Measurements from ENCODE around the gene ZFHX3.

Gene ZFHX3

GRCh38 chr16:72783716-72784318 lies 264.1 kb downstream of the ZFHX3 start:
- CTCF ChIA-PET: interaction anchor here (0.9 kb wide), 1 partner anchor 49 kb away, joined by 3 read pairs; no protein-coding TSS in a partner anchor
- Mint-ChIP-seq H3K4me3 (no peak overlapping the region), H3K9me3 (no peaks in the 10 kb centered on the region), H3K4me1 (peaks cover 26% of the 10 kb centered on the region), H3K27ac (no peak overlapping the region), H3K36me3 (no peaks in the 10 kb centered on the region), H3K27me3 (peaks cover 36% of the 10 kb centered on the region)
- DNase-seq: no peak

GRCh38 chr16:72769876-72770275 lies 278.1 kb downstream of the ZFHX3 start:
- Mint-ChIP-seq H3K27ac (no peak overlapping the region), H3K9me3 (peaks cover 3% of the 10 kb centered on the region), H3K36me3 (no peaks in the 10 kb centered on the region), H3K4me1 (peaks cover 14% of the 10 kb centered on the region), H3K27me3 (no peaks in the 10 kb centered on the region), H3K4me3 (no peak overlapping the region)
- no peak for DNase-seq
- CTCF ChIA-PET: no interaction called here

- Mint-ChIP-seq H3K4me3 (no peak overlapping the region), H3K27ac (peak overlapping the region; percentile 43), H3K9me3 (peaks cover 3% of the 10 kb centered on the region), H3K27me3 (no peaks in the 10 kb centered on the region), H3K36me3 (no peaks in the 10 kb centered on the region), H3K4me1 (peaks cover 14% of the 10 kb centered on the region)
- CTCF ChIA-PET: no interaction called here
- DNase-seq: no peak
Observed at GRCh38 chr16:72768591-72768990, 279.3 kb downstream of the ZFHX3 start.

GRCh38 chr16:72766506-72766905 lies 281.4 kb downstream of the ZFHX3 start:
- Mint-ChIP-seq H3K36me3 (no peaks in the 10 kb centered on the region), H3K4me1 (peaks cover 14% of the 10 kb centered on the region), H3K9me3 (peaks cover 3% of the 10 kb centered on the region), H3K27me3 (no peaks in the 10 kb centered on the region), H3K27ac (no peak overlapping the region), H3K4me3 (no peak overlapping the region)
- CTCF ChIA-PET: no interaction called here
- DNase-seq: no peak

- Mint-ChIP-seq H3K4me3 (no peak overlapping the region), H3K4me1 (peaks cover 9% of the 10 kb centered on the region), H3K27me3 (peaks cover 3% of the 10 kb centered on the region), H3K9me3 (peaks cover 1% of the 10 kb centered on the region), H3K36me3 (no peaks in the 10 kb centered on the region), H3K27ac (no peak overlapping the region)
- DNase-seq: no peak
- CTCF ChIA-PET: no interaction called here
Observed at GRCh38 chr16:72764015-72764654, 283.8 kb downstream of the ZFHX3 start.

- Mint-ChIP-seq H3K36me3 (peaks cover 1% of the 10 kb centered on the region), H3K9me3 (peaks cover 5% of the 10 kb centered on the region), H3K27ac (no peak overlapping the region), H3K4me1 (no peaks in the 10 kb centered on the region), H3K4me3 (no peak overlapping the region), H3K27me3 (peaks cover 3% of the 10 kb centered on the region)
- CTCF ChIA-PET: no interaction called here
- no peak for DNase-seq
Observed at GRCh38 chr16:72760581-72760980, 287.3 kb downstream of the ZFHX3 start.

- Mint-ChIP-seq H3K36me3 (peaks cover 1% of the 10 kb centered on the region), H3K4me1 (no peaks in the 10 kb centered on the region), H3K27me3 (no peaks in the 10 kb centered on the region), H3K27ac (no peak overlapping the region), H3K4me3 (no peak overlapping the region), H3K9me3 (peaks cover 4% of the 10 kb centered on the region)
- no peak for DNase-seq
- CTCF ChIA-PET: no interaction called here
Observed at GRCh38 chr16:72753881-72754280, 294.0 kb downstream of the ZFHX3 start.

- H3K4me3 Mint-ChIP-seq: no peak overlapping the region
- DNase-seq: no peak
- H3K27ac Mint-ChIP-seq: no peak overlapping the region
- CTCF ChIA-PET: interaction anchor here (0.6 to 1.2 kb wide), 2 partner anchors 80 to 1004 kb away, joined by 3 read pairs; no protein-coding TSS in a partner anchor
- peaks cover 2% of the 10 kb centered on the region for H3K9me3 Mint-ChIP-seq
- H3K36me3 Mint-ChIP-seq: no peaks in the 10 kb centered on the region
- no peaks in the 10 kb centered on the region for H3K27me3 Mint-ChIP-seq
- no peaks in the 10 kb centered on the region for H3K4me1 Mint-ChIP-seq
Observed at GRCh38 chr16:72752004-72752695, 295.8 kb downstream of the ZFHX3 start.

- CTCF ChIA-PET: no interaction called here
- Mint-ChIP-seq H3K4me3 (no peak overlapping the region), H3K9me3 (peaks cover under 1% of the 10 kb centered on the region), H3K27me3 (no peaks in the 10 kb centered on the region), H3K27ac (no peak overlapping the region), H3K4me1 (no peaks in the 10 kb centered on the region), H3K36me3 (no peaks in the 10 kb centered on the region)
- no peak for DNase-seq
Observed at GRCh38 chr16:72751076-72751475, 296.9 kb downstream of the ZFHX3 start.

- no peak for DNase-seq
- no peak overlapping the region for H3K27ac Mint-ChIP-seq
- CTCF ChIA-PET: no interaction called here
- H3K36me3 Mint-ChIP-seq: no peaks in the 10 kb centered on the region
- H3K4me3 Mint-ChIP-seq: no peak overlapping the region
- no peaks in the 10 kb centered on the region for H3K9me3 Mint-ChIP-seq
- no peaks in the 10 kb centered on the region for H3K4me1 Mint-ChIP-seq
- H3K27me3 Mint-ChIP-seq: no peaks in the 10 kb centered on the region
Observed at GRCh38 chr16:72749091-72749490, 298.8 kb downstream of the ZFHX3 start.

- Mint-ChIP-seq H3K9me3 (no peaks in the 10 kb centered on the region), H3K27ac (no peak overlapping the region), H3K4me3 (no peak overlapping the region), H3K36me3 (no peaks in the 10 kb centered on the region), H3K27me3 (no peaks in the 10 kb centered on the region), H3K4me1 (no peaks in the 10 kb centered on the region)
- CTCF ChIA-PET: no interaction called here
- no peak for DNase-seq
Observed at GRCh38 chr16:72744076-72744793, 303.7 kb downstream of the ZFHX3 start.

GRCh38 chr16:72743011-72743761 lies 304.7 kb downstream of the ZFHX3 start:
- DNase-seq: no peak
- CTCF ChIA-PET: no interaction called here
- no peaks in the 10 kb centered on the region for H3K36me3 Mint-ChIP-seq
- H3K9me3 Mint-ChIP-seq: no peaks in the 10 kb centered on the region
- H3K27ac Mint-ChIP-seq: no peak overlapping the region
- H3K4me1 Mint-ChIP-seq: no peaks in the 10 kb centered on the region
- no peak overlapping the region for H3K4me3 Mint-ChIP-seq
- no peaks in the 10 kb centered on the region for H3K27me3 Mint-ChIP-seq

GRCh38 chr16:72740347-72740746 lies 307.6 kb downstream of the ZFHX3 start:
- H3K4me1 Mint-ChIP-seq: no peaks in the 10 kb centered on the region
- DNase-seq: no peak
- CTCF ChIA-PET: no interaction called here
- H3K4me3 Mint-ChIP-seq: no peak overlapping the region
- H3K9me3 Mint-ChIP-seq: no peaks in the 10 kb centered on the region
- H3K36me3 Mint-ChIP-seq: no peaks in the 10 kb centered on the region
- H3K27me3 Mint-ChIP-seq: no peaks in the 10 kb centered on the region
- H3K27ac Mint-ChIP-seq: no peak overlapping the region

GRCh38 chr16:72739577-72739976 lies 308.4 kb downstream of the ZFHX3 start:
- Mint-ChIP-seq H3K36me3 (no peaks in the 10 kb centered on the region), H3K4me3 (no peak overlapping the region), H3K4me1 (no peaks in the 10 kb centered on the region), H3K27me3 (no peaks in the 10 kb centered on the region), H3K9me3 (no peaks in the 10 kb centered on the region), H3K27ac (no peak overlapping the region)
- CTCF ChIA-PET: no interaction called here
- DNase-seq: no peak
